ENCODE results near the gene PITPNC1.
"Not testable (repeated sequence)": the region's sequence is repeated elsewhere in the genome, so short reads cannot be mapped to it uniquely, and the experiment has no call there.

PITPNC1 gene

GRCh38 chr17:67452681-67453554, 75.8 kb downstream of the PITPNC1 start:
- in situ Hi-C loops (cut with MboI; ENCODE audit: low sequenced_read_pairs), result no loop called here

GRCh38 chr17:67456103-67456502, 79.0 kb downstream of the PITPNC1 start:
- in situ Hi-C loops (cut with MboI; ENCODE audit: low sequenced_read_pairs), result no loop called here

- in situ Hi-C loops (cut with MboI; ENCODE audit: low sequenced_read_pairs), result no loop called here
These were observed 79.8 kb downstream of the PITPNC1 start for GRCh38 chr17:67456889-67457288.

- in situ Hi-C loops (cut with MboI; ENCODE audit: low sequenced_read_pairs), result no loop called here
These were observed 81.1 kb downstream of the PITPNC1 start for GRCh38 chr17:67458203-67458602.

GRCh38 chr17:67459985-67460384, 82.9 kb downstream of the PITPNC1 start:
- in situ Hi-C loops (cut with MboI; ENCODE audit: low sequenced_read_pairs), result no loop called here

- in situ Hi-C loops (cut with MboI; ENCODE audit: low sequenced_read_pairs), result no loop called here
These were observed 84.2 kb downstream of the PITPNC1 start for GRCh38 chr17:67461228-67461780.

GRCh38 chr17:67461876-67462275, 84.8 kb downstream of the PITPNC1 start:
- in situ Hi-C loops (cut with MboI; ENCODE audit: low sequenced_read_pairs), result no loop called here

GRCh38 chr17:67466251-67466796, 89.2 kb downstream of the PITPNC1 start:
- in situ Hi-C loops (cut with MboI; ENCODE audit: low sequenced_read_pairs), result no loop called here

- in situ Hi-C loops (cut with MboI; ENCODE audit: low sequenced_read_pairs), result no loop called here
These were observed 90.7 kb downstream of the PITPNC1 start for GRCh38 chr17:67467500-67468455.

GRCh38 chr17:67469208-67469980, 92.3 kb downstream of the PITPNC1 start:
- in situ Hi-C loops (cut with MboI; ENCODE audit: low sequenced_read_pairs), result no loop called here

GRCh38 chr17:67470163-67470562, 93.1 kb downstream of the PITPNC1 start:
- in situ Hi-C loops (cut with MboI; ENCODE audit: low sequenced_read_pairs), result no loop called here

GRCh38 chr17:67471118-67471517, 94.0 kb downstream of the PITPNC1 start:
- in situ Hi-C loops (cut with MboI; ENCODE audit: low sequenced_read_pairs), result no loop called here

GRCh38 chr17:67472606-67473005, 95.5 kb downstream of the PITPNC1 start:
- in situ Hi-C loops (cut with MboI; ENCODE audit: low sequenced_read_pairs), result not testable (repeated sequence)

- in situ Hi-C loops (cut with MboI; ENCODE audit: low sequenced_read_pairs), result no loop called here
These were observed 97.1 kb downstream of the PITPNC1 start for GRCh38 chr17:67474081-67474661.

- in situ Hi-C loops (cut with MboI; ENCODE audit: low sequenced_read_pairs), result no loop called here
These were observed 98.3 kb downstream of the PITPNC1 start for GRCh38 chr17:67475161-67475937.

GRCh38 chr17:67476787-67477335, 99.8 kb downstream of the PITPNC1 start:
- in situ Hi-C loops (cut with MboI; ENCODE audit: low sequenced_read_pairs), result no loop called here

- in situ Hi-C loops (cut with MboI; ENCODE audit: low sequenced_read_pairs), result no loop called here
These were observed 100.6 kb downstream of the PITPNC1 start for GRCh38 chr17:67477687-67478086.

- in situ Hi-C loops (cut with MboI; ENCODE audit: low sequenced_read_pairs), result no loop called here
These were observed 101.4 kb downstream of the PITPNC1 start for GRCh38 chr17:67478401-67479041.
